Activated gamma-delta T cell treated with anti-CD3 and anti-CD28 coated beads, Interleukin-2, amount 50 U/mL, for 16 hours (primary cell): Measurements from ENCODE around the gene MS4A18.
"Not testable (repeated sequence)": the region's sequence is repeated elsewhere in the genome, so short reads cannot be mapped to it uniquely, and the experiment has no call there.

Experiments
- DNase-seq: peaks from one replicate; pipeline ENCODE4 v3.0.0-alpha.2; 2020; ENCODE audit warnings: low read depth

MS4A18 gene

DNA sequence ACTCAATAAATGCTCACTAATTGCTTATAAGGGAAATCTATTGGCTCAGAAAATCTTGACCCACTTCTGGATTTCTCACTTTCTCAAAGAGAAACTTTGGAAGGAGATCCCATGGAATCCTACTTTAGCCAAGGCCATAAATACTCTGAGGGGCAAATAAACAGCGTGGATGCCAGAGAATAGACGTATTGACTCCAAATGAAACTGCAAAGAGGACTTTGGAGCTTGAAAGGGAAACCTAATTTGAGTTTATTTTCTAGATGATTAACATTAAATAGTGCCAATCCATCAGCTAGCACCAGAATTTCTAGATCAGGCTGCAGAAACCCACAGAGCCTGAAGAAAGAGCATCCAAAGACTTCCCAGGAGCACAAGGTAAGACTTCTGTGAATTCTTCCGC lies at the start of gene MS4A18:
Gene MS4A18, plus strand, starts transcription at position 301 of the 400 bp plus-strand sequence.
- no peak for DNase-seq

- DNase-seq, result not testable (repeated sequence)
These were observed 46.3 kb upstream of the MS4A18 start for GRCh38 chr11:60678231-60678630.

GRCh38 chr11:60679879-60680278 lies 44.6 kb upstream of the MS4A18 start:
- no peak for DNase-seq

DNA sequence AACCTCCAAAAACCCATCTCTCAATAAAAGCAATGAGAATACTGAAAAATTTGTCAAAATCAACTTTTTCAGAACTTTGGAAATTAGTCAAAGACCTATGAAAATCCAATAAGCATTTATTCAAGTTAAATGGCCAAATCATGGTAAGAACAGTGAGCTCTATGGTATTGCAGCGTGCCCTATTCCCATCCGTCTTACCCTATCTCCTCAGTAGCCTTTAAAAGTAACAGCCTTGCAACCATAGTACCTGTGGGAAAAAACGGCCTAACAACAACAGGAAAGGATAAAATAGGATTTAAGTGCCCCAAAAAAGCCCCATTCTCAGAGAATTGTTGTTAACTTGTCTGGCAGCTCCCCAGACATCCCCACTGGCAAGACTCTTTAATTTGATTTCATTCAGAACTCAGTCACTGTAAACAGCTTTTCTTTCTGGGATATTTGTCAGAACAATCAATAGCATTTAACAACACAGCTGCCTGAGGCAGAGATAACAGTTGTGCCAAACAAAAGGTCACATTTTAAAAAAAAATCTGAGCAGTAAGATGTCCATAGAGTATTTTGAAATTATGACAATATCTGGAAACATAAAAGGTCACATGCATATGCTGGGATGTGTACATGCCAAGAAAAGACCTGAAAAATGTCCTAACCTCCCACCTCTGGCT lies 43.9 kb upstream of the MS4A18 start:
- no peak for DNase-seq

DNA sequence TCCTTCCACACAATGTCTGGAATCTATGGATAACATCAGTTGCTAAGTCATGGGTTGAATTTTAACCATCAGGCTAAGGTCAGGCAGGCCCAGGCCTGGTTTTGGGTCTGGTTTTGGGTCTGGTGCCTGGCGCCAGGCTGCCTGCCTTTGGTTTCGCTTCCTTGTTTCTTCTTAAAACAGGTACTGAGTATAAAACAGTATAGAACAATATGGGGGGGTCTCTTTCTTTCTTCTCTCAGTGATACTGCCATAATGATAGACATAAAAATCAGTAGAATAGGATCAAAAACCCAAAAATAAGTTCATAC lies 40.0 kb upstream of the MS4A18 start:
- DNase-seq, result not testable (repeated sequence)

GRCh38 chr11:60691661-60692060 lies 32.9 kb upstream of the MS4A18 start:
- no peak for DNase-seq

GRCh38 chr11:60699284-60699691 lies 25.2 kb upstream of the MS4A18 start, which contains the start of gene MS4A8:
Gene MS4A8, plus strand, starts transcription at chr11:60699612. Its CDS starts 1,249 bp downstream, at chr11:60700861.
- no peak for DNase-seq

GRCh38 chr11:60699936-60700335 lies 24.6 kb upstream of the MS4A18 start:
- no peak for DNase-seq

GRCh38 chr11:60700689-60701468 lies 23.6 kb upstream of the MS4A18 start:
- DNase-seq, result no peak

DNA sequence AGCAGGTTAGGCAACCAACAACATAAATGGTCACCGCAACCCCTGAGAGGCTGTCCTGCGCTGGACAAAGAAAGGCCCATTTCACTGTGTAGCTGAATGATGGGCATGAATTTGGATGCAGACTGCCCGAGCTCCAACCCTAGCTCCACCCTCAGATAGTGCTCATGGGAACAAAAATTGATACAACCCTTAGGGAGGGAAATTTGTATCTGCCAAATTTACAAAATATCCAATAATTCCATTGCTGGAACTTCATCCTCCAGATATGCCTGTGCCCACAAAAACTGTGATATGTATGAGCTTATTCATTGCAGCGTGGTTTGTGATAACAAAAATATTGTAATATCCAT lies 23.1 kb upstream of the MS4A18 start:
- DNase-seq, result no peak

GRCh38 chr11:60703374-60703773 lies 21.1 kb upstream of the MS4A18 start:
- no peak for DNase-seq

- no peak for DNase-seq
These were observed 18.6 kb upstream of the MS4A18 start for GRCh38 chr11:60705895-60706294.

DNA sequence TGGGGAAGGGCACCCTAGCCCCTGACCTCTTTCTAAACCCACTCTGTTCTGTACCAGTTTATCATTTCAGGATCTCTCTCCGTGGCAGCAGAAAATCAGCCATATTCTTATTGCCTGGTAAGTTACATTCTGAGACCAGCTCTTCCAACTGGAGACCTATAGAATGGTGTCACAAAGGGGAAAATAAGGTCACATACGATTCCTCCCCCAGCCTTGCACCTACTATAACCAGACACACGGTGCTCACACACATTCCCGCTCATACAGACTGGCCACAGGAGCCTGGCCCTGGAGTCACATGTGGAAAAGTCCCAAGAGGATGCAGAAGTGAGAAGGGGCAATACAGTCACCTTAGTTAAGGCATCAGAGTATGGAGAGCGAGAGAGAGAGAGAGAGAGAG lies 17.6 kb upstream of the MS4A18 start:
- no peak for DNase-seq

- DNase-seq, result no peak
These were observed 14.0 kb upstream of the MS4A18 start for GRCh38 chr11:60710482-60710881.

- no peak for DNase-seq
These were observed 13.2 kb upstream of the MS4A18 start for GRCh38 chr11:60711276-60711675.

- not testable (repeated sequence) for DNase-seq
These were observed 11.1 kb upstream of the MS4A18 start for GRCh38 chr11:60713423-60713822.

- DNase-seq, result no peak
These were observed 6.6 kb upstream of the MS4A18 start for GRCh38 chr11:60717956-60718355.

GRCh38 chr11:60718524-60719316 lies 5.8 kb upstream of the MS4A18 start:
- no peak for DNase-seq

DNA sequence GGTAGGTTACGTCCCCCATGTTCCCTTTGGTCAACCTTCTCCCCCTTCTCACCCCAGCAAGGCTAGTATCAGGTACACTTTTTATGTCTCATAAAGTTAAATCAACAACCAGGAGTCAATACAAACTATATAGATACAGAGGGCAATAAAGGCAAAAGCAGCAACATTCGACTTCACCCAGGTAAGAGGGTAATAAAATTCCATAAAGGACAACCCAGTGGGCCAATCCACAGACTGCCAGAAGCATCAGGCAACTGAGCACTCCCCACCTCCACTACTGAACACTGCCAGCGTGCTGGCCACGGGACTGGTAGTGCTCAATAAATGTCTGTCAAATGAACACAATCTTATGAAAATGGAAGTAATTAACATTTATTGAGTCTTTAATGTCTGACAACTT lies 5.1 kb upstream of the MS4A18 start:
- DNase-seq, result no peak

DNA sequence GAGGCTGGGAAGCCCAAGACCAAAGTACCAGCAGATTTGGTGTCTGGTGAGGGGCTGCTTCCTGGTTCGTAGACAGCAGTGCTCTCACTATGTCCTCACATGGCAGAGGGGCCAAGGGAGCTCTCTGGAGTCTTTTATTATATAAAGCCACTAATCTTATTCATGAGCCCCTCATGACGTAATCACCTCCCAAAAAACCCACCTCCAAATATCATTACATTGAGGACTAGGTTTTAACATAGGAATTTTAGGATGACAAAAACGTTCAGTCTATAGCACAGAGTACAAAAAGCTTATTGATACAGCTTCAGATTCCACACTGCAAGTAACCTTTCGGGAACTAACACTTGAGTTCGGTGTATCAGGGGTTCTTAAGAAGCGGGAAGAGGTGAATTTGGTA lies 4.1 kb upstream of the MS4A18 start:
- no peak for DNase-seq

- DNase-seq, result no peak
These were observed 1.1 kb downstream of the MS4A18 start for GRCh38 chr11:60725592-60725991.

GRCh38 chr11:60731586-60731985 lies 7.1 kb downstream of the MS4A18 start:
- DNase-seq, result no peak

DNA sequence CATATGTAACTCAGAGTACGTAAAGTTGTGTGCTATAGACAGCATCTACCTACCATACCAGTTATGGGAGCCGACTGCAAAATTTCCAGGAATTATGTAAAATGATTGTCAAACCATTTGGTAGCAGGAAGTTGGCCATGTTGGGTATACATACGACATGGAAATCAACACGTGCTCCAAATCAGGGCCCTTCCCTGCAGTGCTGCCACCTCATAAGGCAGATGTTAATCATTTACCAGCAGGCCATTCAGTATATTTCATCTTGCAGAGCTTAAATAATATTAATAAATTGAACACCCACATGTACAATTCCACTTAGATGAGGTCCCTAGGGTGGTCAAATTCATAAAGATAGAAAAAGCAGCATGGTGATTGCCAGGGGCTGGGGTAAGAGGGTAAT lies 9.8 kb downstream of the MS4A18 start:
- DNase-seq, result no peak
